AG09319 (cell line): ENCODE results near the gene ANKMY2.

Experiments used
- DNase-seq: peaks from one replicate; pipeline ENCODE4 v3.0.0-alpha.2; 2010; ENCODE audit warnings: low read depth; ENCODE audit errors: extremely low read depth
- TF ChIP-seq, protein P1 (sequence below): IDR thresholded peaks from 2 replicates; pipeline ENCODE4 v1.5.1; 2011; ENCODE audit warnings: low read depth, mild to moderate bottlenecking, inconsistent platforms, low read length, moderate library complexity

ANKMY2 gene

DNA sequence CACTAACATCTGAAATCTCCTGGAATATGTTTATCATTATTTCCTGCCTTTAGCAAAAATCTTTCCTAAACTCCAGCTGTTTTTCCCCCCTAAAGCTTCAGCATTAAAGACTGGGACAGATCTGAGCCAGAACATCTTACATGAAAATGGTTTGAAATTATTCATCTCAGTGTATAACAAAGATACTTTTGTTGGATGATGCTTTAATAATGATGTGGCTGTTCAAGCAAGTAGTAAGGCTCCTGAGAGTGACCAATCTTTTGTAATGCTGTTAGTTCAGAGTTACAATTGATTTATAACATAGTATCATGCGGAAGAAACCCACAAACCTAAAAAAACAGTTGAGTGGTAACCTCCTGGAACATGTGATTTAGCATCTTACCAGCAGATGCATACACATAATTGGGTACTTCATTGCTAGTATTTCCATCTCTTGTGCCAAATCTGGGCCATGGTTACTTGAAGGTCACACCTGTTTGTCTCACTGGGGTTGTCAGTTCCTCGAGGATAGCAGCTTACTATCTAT lies 1.9 kb upstream of the ANKMY2 start:
- DNase-seq, result no peak
- TF ChIP-seq, protein P1, sequence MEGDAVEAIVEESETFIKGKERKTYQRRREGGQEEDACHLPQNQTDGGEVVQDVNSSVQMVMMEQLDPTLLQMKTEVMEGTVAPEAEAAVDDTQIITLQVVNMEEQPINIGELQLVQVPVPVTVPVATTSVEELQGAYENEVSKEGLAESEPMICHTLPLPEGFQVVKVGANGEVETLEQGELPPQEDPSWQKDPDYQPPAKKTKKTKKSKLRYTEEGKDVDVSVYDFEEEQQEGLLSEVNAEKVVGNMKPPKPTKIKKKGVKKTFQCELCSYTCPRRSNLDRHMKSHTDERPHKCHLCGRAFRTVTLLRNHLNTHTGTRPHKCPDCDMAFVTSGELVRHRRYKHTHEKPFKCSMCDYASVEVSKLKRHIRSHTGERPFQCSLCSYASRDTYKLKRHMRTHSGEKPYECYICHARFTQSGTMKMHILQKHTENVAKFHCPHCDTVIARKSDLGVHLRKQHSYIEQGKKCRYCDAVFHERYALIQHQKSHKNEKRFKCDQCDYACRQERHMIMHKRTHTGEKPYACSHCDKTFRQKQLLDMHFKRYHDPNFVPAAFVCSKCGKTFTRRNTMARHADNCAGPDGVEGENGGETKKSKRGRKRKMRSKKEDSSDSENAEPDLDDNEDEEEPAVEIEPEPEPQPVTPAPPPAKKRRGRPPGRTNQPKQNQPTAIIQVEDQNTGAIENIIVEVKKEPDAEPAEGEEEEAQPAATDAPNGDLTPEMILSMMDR, result no peak

DNA sequence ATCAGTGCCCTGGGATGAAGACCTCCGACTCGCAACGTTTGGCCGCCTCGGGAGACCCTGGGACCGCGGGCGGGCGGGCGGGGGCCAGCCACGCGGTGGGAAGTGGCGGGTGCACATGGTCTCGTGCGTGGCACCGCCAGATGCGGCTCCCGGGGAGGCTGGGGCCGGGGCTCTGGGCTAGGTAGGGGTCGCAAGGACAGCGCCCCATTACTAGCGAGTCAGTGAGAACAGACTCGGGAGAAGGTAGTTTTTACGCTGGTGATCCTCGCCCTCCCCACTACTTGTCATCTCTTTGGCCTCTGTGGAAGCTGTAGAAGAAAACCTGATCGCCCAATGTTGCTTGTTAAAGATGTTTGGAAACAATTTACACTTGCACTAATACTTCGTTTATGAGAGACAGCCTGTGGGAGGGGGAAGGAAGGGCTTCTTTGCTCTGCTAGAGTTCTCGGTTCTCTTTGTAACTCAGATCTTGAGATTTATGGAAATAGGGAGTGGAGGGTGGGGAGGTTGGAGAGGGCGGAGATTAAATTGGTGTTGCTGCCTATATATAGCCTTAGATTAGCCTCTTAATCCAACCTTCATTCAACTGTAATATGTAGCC lies 1.0 kb upstream of the ANKMY2 start:
- TF ChIP-seq, protein P1, result no peak
- DNase-seq, result no peak

GRCh38 chr7:16644636-16645592 lies 640 bp downstream of the ANKMY2 start:
- TF ChIP-seq, protein P1, result no peak
- no peak for DNase-seq

- DNase-seq, result no peak
- TF ChIP-seq, protein P1, result no peak
These were observed 1.4 kb downstream of the ANKMY2 start for GRCh38 chr7:16644157-16644556.

- TF ChIP-seq, protein P1, result no peak
- DNase-seq, result no peak
These were observed 7.0 kb downstream of the ANKMY2 start for GRCh38 chr7:16638282-16639280.

GRCh38 chr7:16637379-16637778 lies 8.2 kb downstream of the ANKMY2 start:
- no peak for DNase-seq
- TF ChIP-seq, protein P1, result no peak
